Stimulated activated CD4-positive, alpha-beta T cell treated with anti-CD3 and anti-CD28 coated beads, Interleukin-4, amount 100 ng/mL, for 1 hour (primary cell): ENCODE results near the gene TRIM46.
A peak's percentile ranks its signal among the peaks of the same experiment; 100 is the strongest.

ENCODE experiments used
- DNase-seq: peaks from one replicate; pipeline ENCODE4 v3.0.0-alpha.2; 2020

Gene TRIM46

GRCh38 chr1:155173478-155174323 lies at the start of gene TRIM46:
TRIM46 (plus strand) TSS chr1:155173849; CDS start chr1:155173967, 118 bp downstream.
- peak; percentile 74 for DNase-seq

GRCh38 chr1:155124503-155125463 lies 48.9 kb upstream of the TRIM46 start:
- no peak for DNase-seq

- DNase-seq = no peak
Observed at GRCh38 chr1:155125511-155125945, 48.1 kb upstream of the TRIM46 start.

GRCh38 chr1:155125946-155126555 lies 47.6 kb upstream of the TRIM46 start:
- DNase-seq = no peak

- peak; percentile 39 for DNase-seq
Observed at GRCh38 chr1:155126556-155127104, 47.0 kb upstream of the TRIM46 start.

GRCh38 chr1:155127105-155127966 lies 46.3 kb upstream of the TRIM46 start, which contains the start of gene EFNA1:
EFNA1 (plus strand) TSS chr1:155127876; CDS start chr1:155127978, 102 bp downstream.
- DNase-seq = peak; percentile 46

GRCh38 chr1:155127967-155128754 lies 45.5 kb upstream of the TRIM46 start:
- DNase-seq = no peak

- no peak for DNase-seq
Observed at GRCh38 chr1:155128755-155129473, 44.7 kb upstream of the TRIM46 start.

GRCh38 chr1:155130272-155131006 lies 43.2 kb upstream of the TRIM46 start:
- no peak for DNase-seq

GRCh38 chr1:155131285-155131684 lies 42.4 kb upstream of the TRIM46 start:
- no peak for DNase-seq

GRCh38 chr1:155131856-155132255 lies 41.8 kb upstream of the TRIM46 start:
- no peak for DNase-seq

- DNase-seq = no peak
Observed at GRCh38 chr1:155133799-155134281, 39.8 kb upstream of the TRIM46 start.

- no peak for DNase-seq
Observed at GRCh38 chr1:155134322-155134721, 39.3 kb upstream of the TRIM46 start.

- peak; percentile 78 for DNase-seq
Observed at GRCh38 chr1:155134880-155135414, 38.7 kb upstream of the TRIM46 start.

GRCh38 chr1:155135415-155136028 lies 38.1 kb upstream of the TRIM46 start, which contains the start of gene SLC50A1:
SLC50A1 (plus strand) TSS chr1:155135852; CDS start chr1:155135912, 60 bp downstream.
- DNase-seq = peak; percentile 93

- no peak for DNase-seq
Observed at GRCh38 chr1:155136748-155137147, 36.9 kb upstream of the TRIM46 start.

GRCh38 chr1:155137154-155137949 lies 36.3 kb upstream of the TRIM46 start:
- DNase-seq = no peak
